SK-N-SH (cell line): ENCODE results near the gene AAMDC.

Experiments used
- CTCF ChIP-seq: fragments of 200-600 bp; sonication (generic); IDR thresholded peaks from 2 replicates; pipeline ENCODE4 v1.6.1; 2017; ENCODE audit warnings: antibody characterized with exemption, mild to moderate bottlenecking, moderate library complexity
- EZH2phosphoT487 ChIP-seq: fragments of 200-600 bp; sonication (generic); IDR thresholded peaks from 2 replicates; pipeline ENCODE4 v1.6.1; 2017; ENCODE audit warnings: low read depth, mixed run types, mild to moderate bottlenecking, antibody characterized with exemption, moderate library complexity, borderline replicate concordance
- IRF3 ChIP-seq: fragments of 150-350 bp; IDR thresholded peaks from 2 replicates; pipeline ENCODE4 v1.6.1; 2016; ENCODE audit warnings: mild to moderate bottlenecking, low read depth, low read length
- JUND ChIP-seq: IDR thresholded peaks from 2 replicates; pipeline ENCODE4 v1.4.0; 2012
- MAX ChIP-seq: IDR thresholded peaks from 2 replicates; pipeline ENCODE4 v1.4.0; 2012; ENCODE audit warnings: low read depth
- MEF2A ChIP-seq: IDR thresholded peaks from 2 replicates; pipeline ENCODE4 v1.4.0; 2012; ENCODE audit warnings: low read depth, borderline replicate concordance
- MXI1 ChIP-seq: IDR thresholded peaks from 2 replicates; pipeline ENCODE4 v1.6.1; 2012; ENCODE audit warnings: mild to moderate bottlenecking, low read depth, low read length, improper control_type of control experiment
- NFIC ChIP-seq: IDR thresholded peaks from 2 replicates; pipeline ENCODE4 v1.4.0; 2012; ENCODE audit warnings: borderline replicate concordance
- POLR2AphosphoS5 ChIP-seq: IDR thresholded peaks from 2 replicates; pipeline ENCODE4 v1.6.1; 2012; ENCODE audit warnings: low read depth, low read length
- SIN3A ChIP-seq: IDR thresholded peaks from 2 replicates; pipeline ENCODE4 v1.6.1; 2012; ENCODE audit warnings: low read depth, mild to moderate bottlenecking, low read length, moderate library complexity, borderline replicate concordance
- TCF12 ChIP-seq: IDR thresholded peaks from 2 replicates; pipeline ENCODE4 v1.4.0; 2012

GRCh38 chr11:77820565-77821348 lies at the start of gene AAMDC, which contains the start of gene RSF1:
- TF ChIP-seq CTCF = peak; percentile 73
- TF ChIP-seq MEF2A = no peak
- no peak for TF ChIP-seq JUND
- TF ChIP-seq EZH2phosphoT487 = no peak
- peak; percentile 87; the same call in 1 of the 2 replicates for TF ChIP-seq MXI1
- no peak for TF ChIP-seq NFIC
- peak; percentile 99 for TF ChIP-seq SIN3A
- TF ChIP-seq TCF12 = peak; percentile 28; the same call in 1 of the 2 replicates
- peak; percentile 97 for TF ChIP-seq MAX
- no peak for TF ChIP-seq IRF3
- peak; percentile 92 for TF ChIP-seq POLR2AphosphoS5
